ENCODE measurements around the gene AP3S1.
"Not testable (repeated sequence)": the region's sequence is repeated elsewhere in the genome, so short reads cannot be mapped to it uniquely, and the experiment has no call there.

AP3S1 gene
- 46.0 to 107 (median 68.8) reads per million in 17 experiments for total RNA-seq

DNA sequence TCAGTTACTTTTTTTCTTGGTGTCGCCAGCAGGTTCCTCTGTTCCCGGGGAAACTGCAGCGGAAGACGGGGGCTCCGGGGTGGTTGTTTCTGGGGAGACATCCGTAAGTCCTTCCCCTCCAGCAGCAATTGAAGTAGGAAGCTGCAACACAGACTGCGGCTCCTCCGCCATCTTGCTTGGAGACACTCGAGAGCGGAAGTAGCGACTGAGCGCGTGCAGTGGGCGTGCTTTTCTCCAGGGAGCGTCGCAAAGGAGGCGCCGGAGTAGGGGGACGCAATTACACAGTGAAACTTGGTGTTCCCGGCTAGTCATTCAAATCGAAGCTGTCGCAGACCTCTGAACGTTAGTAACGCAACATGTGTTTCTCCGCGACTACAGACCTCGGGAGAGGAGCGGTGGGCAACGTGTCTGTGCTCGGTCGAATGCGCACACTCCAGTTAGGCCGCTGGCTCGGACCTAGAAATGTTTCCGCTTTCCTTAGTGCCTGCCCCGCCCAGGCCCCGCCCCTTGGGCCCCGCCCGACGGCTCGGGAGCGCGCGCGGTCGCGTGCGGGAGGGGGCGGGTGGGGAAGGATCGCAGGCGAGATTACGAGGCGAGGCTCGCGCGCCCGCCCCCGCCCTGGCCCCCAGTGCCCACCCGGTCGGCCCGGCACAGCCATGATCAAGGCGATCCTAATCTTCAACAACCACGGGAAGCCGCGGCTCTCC is at the start of gene AP3S1, which contains the start of gene ATG12:
Gene AP3S1 (plus strand): TSS at position 554 of the 707 bp plus-strand sequence. CDS start 103 bp downstream, at position 657.
Gene ATG12 (minus strand): TSS at position 184 of the 707 bp plus-strand sequence. CDS start 13 bp downstream, at position 171.
- peak; percentile 94 to 98 (median 96) for DNase-seq

- DNase-seq, result no peak
These were observed 46.0 kb upstream of the AP3S1 start for GRCh38 chr5:115795700-115796099.

DNA sequence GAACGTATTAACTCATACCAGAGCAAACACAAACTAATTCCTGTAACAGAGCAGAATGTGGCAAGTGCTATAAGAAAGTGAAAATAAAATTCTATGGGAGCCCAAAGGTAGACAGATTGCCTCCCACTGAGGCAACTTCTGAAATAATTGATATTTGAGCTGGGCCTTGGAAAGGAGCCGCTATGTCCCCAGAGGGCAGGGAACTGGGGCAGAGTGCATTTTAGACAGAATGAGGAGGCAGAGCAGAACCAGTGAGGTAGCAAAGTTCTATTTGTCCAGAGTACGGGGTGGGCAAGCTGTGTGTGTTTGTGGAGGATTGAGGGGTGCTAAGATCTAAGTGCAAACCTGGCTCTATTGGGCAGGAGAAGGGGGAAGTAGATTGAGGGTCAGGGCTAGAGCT is 45.1 kb upstream of the AP3S1 start:
- no peak for DNase-seq

DNA sequence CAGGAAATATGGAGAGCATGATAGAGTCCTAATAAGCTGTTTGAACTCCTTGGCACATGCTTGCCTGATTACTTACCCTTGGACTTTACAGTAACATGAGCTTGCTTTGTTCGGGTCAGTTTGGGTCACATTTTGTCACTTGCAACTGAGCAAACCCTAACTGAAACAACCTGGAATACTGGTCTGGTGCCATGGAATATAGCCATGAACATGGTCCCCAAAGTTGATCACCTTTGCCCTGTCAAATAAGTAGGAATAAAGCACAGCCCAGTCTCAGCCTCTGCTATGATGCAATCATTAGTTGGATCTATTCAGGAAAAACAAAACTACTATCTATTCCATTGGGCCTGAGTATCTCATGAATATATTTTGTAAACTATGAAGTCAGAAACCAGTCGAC is 43.5 kb upstream of the AP3S1 start:
- no peak for DNase-seq

GRCh38 chr5:115800108-115800507 is 41.6 kb upstream of the AP3S1 start:
- no peak for DNase-seq

DNA sequence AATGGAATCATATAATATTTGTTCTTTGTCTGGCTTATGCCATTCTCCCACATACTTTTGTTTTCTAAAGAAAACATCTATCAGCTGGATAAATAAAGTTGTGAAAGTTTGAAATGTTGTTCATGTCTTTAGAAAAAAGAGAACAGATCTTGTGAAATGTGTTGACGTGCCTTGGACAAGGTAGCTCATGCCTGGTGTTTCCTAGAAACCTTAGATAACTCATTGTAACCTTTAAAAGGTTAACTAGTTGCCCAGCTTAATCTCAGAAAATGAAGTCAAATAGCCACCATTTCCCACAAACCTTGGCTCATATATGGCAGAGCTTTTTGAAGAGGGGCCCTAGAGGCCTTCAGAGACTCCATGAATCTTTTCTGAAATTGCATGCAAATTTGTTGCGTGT is 40.6 kb upstream of the AP3S1 start:
- no peak for DNase-seq

DNA sequence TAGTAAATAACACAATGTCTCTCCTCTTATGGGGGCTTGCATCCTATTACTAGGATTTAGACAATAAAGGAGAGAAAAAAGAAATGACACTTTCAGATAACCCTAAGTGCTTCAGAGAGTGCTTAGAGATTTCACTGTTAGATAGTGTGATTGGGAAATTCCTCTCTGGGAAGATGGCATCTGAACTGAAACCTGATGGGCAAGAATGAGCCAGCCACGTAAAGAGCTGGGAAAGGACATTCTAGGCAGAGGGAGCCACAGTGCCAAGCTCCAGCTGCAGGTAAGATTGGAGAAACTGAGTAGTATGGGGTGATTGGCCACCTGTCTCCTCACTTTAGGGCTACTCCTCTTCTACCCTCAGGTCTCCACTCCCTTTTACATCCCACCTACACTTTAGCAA is 39.8 kb upstream of the AP3S1 start:
- DNase-seq, result no peak

- DNase-seq, result no peak
These were observed 34.6 kb upstream of the AP3S1 start for GRCh38 chr5:115806986-115807653.

DNA sequence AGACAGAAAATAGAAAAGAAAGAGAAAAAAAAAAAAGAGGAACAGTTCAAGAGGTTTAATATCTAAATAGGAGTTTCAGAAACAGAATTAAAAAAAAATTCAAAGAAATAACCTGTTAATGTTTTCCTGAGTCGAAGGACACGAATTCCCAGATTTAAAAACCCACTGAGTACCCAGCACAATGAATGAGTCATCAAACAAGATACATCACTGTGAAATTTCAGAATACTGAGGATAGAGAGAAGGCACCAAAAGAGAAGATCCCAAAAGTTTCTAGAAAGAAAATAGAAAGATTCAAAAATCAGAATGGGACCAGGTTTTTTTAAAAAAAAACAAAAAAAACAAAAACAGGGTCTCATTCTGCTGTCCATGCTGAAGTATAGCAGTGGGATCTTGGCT is 34.1 kb upstream of the AP3S1 start:
- no peak for DNase-seq

- not testable (repeated sequence) for DNase-seq
These were observed 33.7 kb upstream of the AP3S1 start for GRCh38 chr5:115808066-115808465.

DNA sequence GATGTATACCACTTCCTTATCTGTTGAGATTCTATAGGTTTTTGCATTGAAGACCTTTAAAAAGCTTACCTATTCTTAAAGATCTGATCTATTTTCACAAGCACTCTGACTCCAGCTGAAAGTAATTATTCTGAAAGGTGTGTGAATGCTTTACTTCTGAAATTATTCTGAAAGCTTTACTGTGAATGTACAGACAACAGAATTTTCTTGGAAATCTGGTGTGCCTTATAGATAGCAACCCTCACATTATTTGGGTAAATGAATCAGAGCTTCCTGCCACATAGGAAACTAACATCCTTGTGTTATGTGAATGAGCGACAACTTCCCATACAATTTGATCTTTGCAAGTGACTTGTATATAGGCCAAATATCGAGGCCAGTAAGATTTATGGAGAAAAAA is 31.8 kb upstream of the AP3S1 start:
- DNase-seq, result no peak

DNA sequence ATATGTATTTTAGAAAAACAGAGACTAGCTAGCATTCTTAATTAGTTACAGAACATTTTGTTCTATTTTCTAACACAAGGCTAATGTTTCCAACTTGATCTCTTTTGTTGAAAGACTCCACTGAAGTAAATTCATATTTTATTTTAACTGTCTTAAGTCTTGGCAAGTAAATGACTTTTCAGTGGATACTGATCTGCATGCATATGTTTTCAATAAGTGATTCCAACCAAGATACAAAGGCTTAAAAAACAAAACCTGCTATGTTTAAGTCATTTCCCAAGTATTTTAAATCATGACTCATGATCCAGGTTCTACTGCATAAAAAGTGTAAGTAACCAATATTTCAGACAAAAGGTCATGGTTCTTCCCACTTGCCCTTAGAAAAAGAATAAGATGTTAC is 31.0 kb upstream of the AP3S1 start:
- no peak for DNase-seq

DNA sequence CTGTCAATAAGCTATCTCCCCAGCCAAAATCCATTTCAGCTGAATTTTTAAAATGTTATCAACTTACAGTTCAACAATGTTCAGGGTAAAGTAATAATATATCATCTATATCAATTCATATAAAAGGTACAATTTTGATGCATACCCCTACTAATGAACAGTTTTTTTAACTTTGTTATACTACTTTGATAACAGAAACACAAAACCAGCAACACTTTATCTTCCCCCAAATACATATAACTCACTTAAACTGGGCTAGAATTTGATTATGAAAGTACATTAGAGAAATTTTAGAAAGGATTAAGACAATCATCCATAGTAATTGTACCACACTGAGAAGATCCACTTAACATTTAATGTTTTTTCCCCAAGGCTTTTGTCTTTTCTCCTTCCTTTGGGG is 30.3 kb upstream of the AP3S1 start:
- no peak for DNase-seq

DNA sequence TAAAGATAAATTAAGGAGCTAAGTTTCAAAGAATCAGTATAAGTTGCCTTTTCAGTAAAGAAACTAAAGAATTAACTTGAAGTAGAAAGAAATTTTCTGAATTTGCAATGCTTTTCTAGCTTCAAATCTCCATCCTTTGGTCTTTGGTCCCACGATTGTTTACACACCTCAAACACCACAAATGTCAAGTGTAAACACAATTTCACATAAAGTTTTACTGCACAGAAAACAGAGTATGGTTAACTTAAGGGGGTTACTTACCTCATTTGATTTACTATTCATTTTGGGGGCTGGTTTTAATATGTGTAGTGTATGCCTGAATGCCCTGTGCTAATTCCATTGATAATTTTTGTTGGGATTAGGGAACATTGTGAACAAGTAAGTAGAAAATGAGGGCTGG is 29.4 kb upstream of the AP3S1 start:
- no peak for DNase-seq

DNA sequence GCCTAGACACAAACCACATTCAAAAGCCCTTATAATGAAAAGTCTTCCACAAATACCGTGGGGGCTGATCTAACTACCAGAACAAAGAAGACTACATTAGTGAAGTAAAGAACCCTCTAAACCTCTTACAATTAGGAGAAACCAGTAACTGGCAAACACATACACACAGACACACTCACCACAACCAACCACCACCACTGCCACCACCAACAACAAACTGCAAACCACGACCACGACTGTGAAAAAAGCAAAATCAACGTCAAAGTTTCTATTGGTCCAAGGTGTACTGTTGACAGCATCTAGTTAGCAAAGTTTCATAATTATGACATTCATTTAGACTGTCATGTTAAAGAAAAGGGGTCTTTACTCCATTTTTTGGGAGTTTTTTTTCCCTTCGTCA is 28.0 kb upstream of the AP3S1 start:
- DNase-seq, result no peak

GRCh38 chr5:115815006-115815692 is 26.6 kb upstream of the AP3S1 start:
- DNase-seq, result peak in 1 of 4 experiments; percentile 10

DNA sequence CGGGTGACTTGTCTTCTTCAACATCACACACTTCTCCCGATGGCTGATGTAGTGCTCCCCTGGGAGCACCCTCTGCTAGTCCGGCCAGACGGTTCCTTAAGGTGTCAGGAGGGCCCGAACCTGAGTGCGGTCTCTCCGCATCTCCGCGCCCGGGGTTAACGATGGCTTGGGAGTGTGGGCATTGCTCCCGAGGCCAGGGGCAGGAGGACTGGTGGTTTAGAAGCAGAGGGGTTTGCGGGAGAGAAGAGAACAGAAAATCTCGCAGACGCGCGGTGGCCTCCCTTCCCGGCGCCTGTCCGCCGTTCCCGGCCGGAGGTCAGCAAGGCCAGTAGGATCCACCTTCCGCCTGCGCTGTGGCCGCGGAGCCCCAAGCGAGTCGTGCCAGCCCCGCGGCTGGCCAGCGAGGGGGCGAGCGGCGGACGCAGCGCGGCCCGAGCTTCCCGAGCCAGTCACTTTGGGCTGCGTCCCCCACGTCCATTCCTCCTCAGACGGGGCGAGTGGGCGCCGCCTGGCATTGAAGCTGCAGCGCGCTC is 26.0 kb upstream of the AP3S1 start:
- DNase-seq, result peak in 1 of 4 experiments; percentile 25

DNA sequence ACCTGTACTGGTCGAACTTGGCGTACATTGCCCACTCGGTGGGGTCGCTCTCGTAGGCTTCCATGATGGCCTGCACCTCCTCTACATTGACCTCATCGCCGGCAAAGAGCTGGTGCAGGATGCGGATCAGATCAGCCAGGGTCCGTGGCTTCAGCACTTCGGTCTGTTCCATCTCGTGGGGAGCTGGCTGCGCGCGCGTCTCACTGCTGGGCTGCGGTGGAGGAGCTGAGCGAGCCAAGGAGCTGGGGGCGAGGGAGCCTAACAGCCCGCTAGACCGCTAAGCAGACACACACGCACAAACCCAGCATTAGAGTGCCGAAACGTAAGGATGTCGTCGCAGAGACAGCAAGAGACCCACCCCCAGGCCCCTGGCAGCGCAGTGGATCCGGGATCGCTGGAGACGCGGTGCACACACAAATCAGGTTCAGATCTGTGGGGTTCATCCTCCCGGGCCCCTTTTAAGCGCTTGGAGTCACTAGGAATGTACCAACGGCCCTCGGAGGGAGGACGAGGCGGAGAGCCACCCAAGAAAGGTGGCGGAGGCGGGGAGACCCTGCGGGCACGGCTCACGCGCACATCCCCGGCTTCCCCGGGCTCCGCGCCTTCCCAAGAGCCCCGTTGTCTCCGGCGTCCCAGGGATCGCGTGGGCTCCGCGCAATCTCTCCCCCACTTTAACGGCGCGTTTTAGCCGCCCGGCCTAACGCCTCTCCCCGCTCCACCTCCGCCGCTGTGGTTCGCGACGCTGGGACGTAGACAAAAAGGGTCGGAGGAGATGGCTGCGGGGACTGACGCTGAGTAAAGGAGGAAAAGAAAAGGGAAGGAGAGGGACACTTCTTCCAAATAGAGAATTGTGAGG is 25.3 kb upstream of the AP3S1 start, which contains the start of gene CDO1:
Gene CDO1 (minus strand): TSS at position 434 of the 856 bp plus-strand sequence. CDS start 262 bp downstream, at position 172.
- DNase-seq, result peak in 3 of 4 experiments; percentile 9 to 34 (median 19)

- DNase-seq, result no peak
These were observed 24.3 kb upstream of the AP3S1 start for GRCh38 chr5:115817386-115817785.

GRCh38 chr5:115818821-115819220 is 22.9 kb upstream of the AP3S1 start:
- no peak for DNase-seq

- no peak for DNase-seq
These were observed 20.9 kb upstream of the AP3S1 start for GRCh38 chr5:115820846-115821245.

GRCh38 chr5:115824983-115825382 is 16.8 kb upstream of the AP3S1 start:
- DNase-seq, result not testable (repeated sequence)

Measured in suppressor macrophage (primary cell).